Measurements from ENCODE around the gene PRR20A. TPM values are rescaled to one million over a fixed set of nuclear protein-coding genes. Genes with fewer than 3 reads are reported as not detected.

PRR20A gene
- total and polyA plus RNA-seq, 10 of the 15 experiments (the other 5 are each of a cell fraction or from before 2014, with no cell fraction given), result not detected

GRCh38 chr13:57137585-57137984, 3.1 kb upstream of the PRR20A start:
- ATAC-seq (no peak), DNase-seq (ENCODE audit: low read depth, low spot score) (no peak), FAIRE-seq (no peak)
- no peaks in the 10 kb centered on the region for H3K36me3 ChIP-seq (ENCODE audit: control insufficient read depth in 2 of 2, insufficient read depth in 2 of 2, low read length in 1 of 2)
- no peak overlapping the region for H2AFZ ChIP-seq (ENCODE audit: control insufficient read depth, low read depth, low read length)
- no peaks in the 10 kb centered on the region; the same call in 2 of the 3 replicates for H3K9me3 ChIP-seq (replicated peaks; ENCODE audit: control insufficient read depth, insufficient read depth, low read length)
- ChIA-PET POLR2A (no interaction called here), RAD21 (ENCODE audit: unreplicated experiment) (no interaction called here), SMC1A (ENCODE audit: uncharacterized antibody, unreplicated experiment) (no interaction called here), CTCF (no interaction called here)
- H3K27me3 ChIP-seq (replicated peaks in 1 of 2; ENCODE audit: control insufficient read depth in 2 of 2, insufficient read depth in 2 of 2, low read length in 1 of 2), result no peaks in the 10 kb centered on the region
- in situ Hi-C loops (cut with MboI) (no loop called here), intact Hi-C loops (cut with micrococcal nuclease; ENCODE audit: unreplicated experiment) (no loop called here)
- no peak overlapping the region for H3K9ac ChIP-seq (ENCODE audit: control insufficient read depth, insufficient read depth, low read length)
- no TSS peak for BruUV-seq (replicated peaks)
- 4% methylated on average over 4 of the region's 4 CpGs for WGBS (ENCODE audit: insufficient coverage, insufficient replicate concordance, low lambda C conversion rate, missing lambda C conversion rate)
- TF ChIP-seq MEF2A (IDR thresholded peaks at IDR 0.05; ENCODE audit: insufficient read depth, low read depth, low read length), result no peak
- no peak for TF ChIP-seq POLR2A (IDR thresholded peaks at IDR 0.05; ENCODE audit: low read depth, low read length)
- no peak for TF ChIP-seq STAT3 (IDR thresholded peaks at IDR 0.05; ENCODE audit: low read depth, low read length)
- TF ChIP-seq LARP7 (IDR thresholded peaks at IDR 0.05), result no peak
- TF ChIP-seq RELB (IDR thresholded peaks at IDR 0.05; ENCODE audit: low read depth), result no peak
- TF ChIP-seq TBL1XR1 (IDR thresholded peaks at IDR 0.05; ENCODE audit: low read depth, low read length), result no peak
- TF ChIP-seq ZBTB11 (CRISPR knock-in tag; IDR thresholded peaks at IDR 0.05), result no peak
- no peak for TF ChIP-seq SREBF2 (IDR thresholded peaks at IDR 0.05; ENCODE audit: low read length)
- TF ChIP-seq ZNF687 (IDR thresholded peaks at IDR 0.05), result no peak
- no peak for TF ChIP-seq SKIL (IDR thresholded peaks at IDR 0.05; ENCODE audit: low read depth, poor library complexity, severe bottlenecking)
- no peak for TF ChIP-seq ZSCAN29 (IDR thresholded peaks at IDR 0.05)
- no peak for TF ChIP-seq MYB (IDR thresholded peaks at IDR 0.05; ENCODE audit: borderline replicate concordance, low read depth, low read length)
- TF ChIP-seq SMARCA5 (IDR thresholded peaks at IDR 0.05), result no peak
- no peak for TF ChIP-seq IRF3 (IDR thresholded peaks at IDR 0.05)
- H3K4me1 ChIP-seq (ENCODE audit: control insufficient read depth, insufficient read depth, low read length), result no peaks in the 10 kb centered on the region
- H3K4me2 ChIP-seq (ENCODE audit: control insufficient read depth, insufficient read depth), result no peak overlapping the region
- H4K20me1 ChIP-seq (ENCODE audit: control insufficient read depth, insufficient read depth), result no peaks in the 10 kb centered on the region
- H3K27ac ChIP-seq (ENCODE audit: control insufficient read depth, insufficient read depth), result no peak overlapping the region
- no peak overlapping the region for H3K4me3 ChIP-seq
- H3K79me2 ChIP-seq (ENCODE audit: control insufficient read depth, insufficient read depth, low read length), result no peaks in the 10 kb centered on the region
